ENCODE data around the gene FNDC10.

FNDC10 gene

GRCh38 chr1:1627829-1628753 is 28.2 kb upstream of the FNDC10 start:
- no peak for DNase-seq (ENCODE audit: low read depth)

GRCh38 chr1:1627261-1627828 is 27.4 kb upstream of the FNDC10 start:
- DNase-seq (ENCODE audit: low read depth): no peak

GRCh38 chr1:1626207-1627141 is 26.5 kb upstream of the FNDC10 start:
- no peak for DNase-seq (ENCODE audit: low read depth)

- DNase-seq (ENCODE audit: low read depth): no peak
These were observed 25.9 kb upstream of the FNDC10 start for GRCh38 chr1:1625824-1626206.

- no peak for DNase-seq (ENCODE audit: low read depth)
These were observed 25.5 kb upstream of the FNDC10 start for GRCh38 chr1:1625404-1625775.

- no peak for DNase-seq (ENCODE audit: low read depth)
These were observed 24.8 kb upstream of the FNDC10 start for GRCh38 chr1:1624443-1625403.

- DNase-seq (ENCODE audit: low read depth): no peak
These were observed 23.9 kb upstream of the FNDC10 start for GRCh38 chr1:1623631-1624442.

- no peak for DNase-seq (ENCODE audit: low read depth)
These were observed 23.3 kb upstream of the FNDC10 start for GRCh38 chr1:1623181-1623630.

- DNase-seq (ENCODE audit: low read depth): no peak
These were observed 22.8 kb upstream of the FNDC10 start for GRCh38 chr1:1622788-1623094.

GRCh38 chr1:1622010-1622787 is 22.3 kb upstream of the FNDC10 start:
- no peak for DNase-seq (ENCODE audit: low read depth)

GRCh38 chr1:1621173-1622009 is 21.5 kb upstream of the FNDC10 start:
- DNase-seq (ENCODE audit: low read depth): no peak

- DNase-seq (ENCODE audit: low read depth): no peak
These were observed 20.7 kb upstream of the FNDC10 start for GRCh38 chr1:1620433-1621139.

GRCh38 chr1:1619917-1620361 is 20.0 kb upstream of the FNDC10 start:
- no peak for DNase-seq (ENCODE audit: low read depth)

GRCh38 chr1:1618396-1619068 is 18.6 kb upstream of the FNDC10 start:
- no peak for DNase-seq (ENCODE audit: low read depth)

GRCh38 chr1:1617925-1618324 is 18.0 kb upstream of the FNDC10 start:
- no peak for DNase-seq (ENCODE audit: low read depth)

GRCh38 chr1:1617516-1617915 is 17.6 kb upstream of the FNDC10 start:
- no peak for DNase-seq (ENCODE audit: low read depth)

- DNase-seq (ENCODE audit: low read depth): no peak
These were observed 16.9 kb upstream of the FNDC10 start for GRCh38 chr1:1616838-1617237.

All from activated T-helper 9 cell treated with anti-CD3 and anti-CD28 coated beads, Interleukin-2, amount 50 U/mL, for 16 hours (primary cell).